SK-N-SH (cell line): ENCODE data around the gene SLC30A2. TPM values are rescaled to one million over a fixed set of nuclear protein-coding genes. Genes with fewer than 3 reads are reported as not detected.
A peak's percentile ranks its signal among the peaks of the same experiment; 100 is the strongest.

Source experiments
- CTCF ChIA-PET: fragments of 300-600, 350-600 bp; formaldehyde crosslinking; extraction: SDS; loops from one replicate; lab custom pipeline; 2021; lab: Yijun Ruan, JAX
- POLR2A ChIA-PET: fragments of 350-600 bp; sonication (Branson Sonifier 250); formaldehyde crosslinking; extraction: SDS; loops from one replicate; lab custom pipeline; 2020; ENCODE audit warnings: antibody characterized with exemption, inconsistent platforms; lab: Yijun Ruan, JAX
- DNase-seq: peaks from one replicate; pipeline ENCODE4 v3.0.0; 2012
- H2AFZ ChIP-seq: fragments of 200-600 bp; sonication (generic); 2 replicates; pipeline ENCODE4 v1.8.1; 2016; ENCODE audit warnings: antibody characterized with exemption, mild to moderate bottlenecking, low read depth
- H3F3A ChIP-seq: fragments of 200-600 bp; sonication (generic); replicated peaks from 2 replicates; pipeline ENCODE3; 2016; ENCODE audit warnings: antibody characterized with exemption, mild to moderate bottlenecking; ENCODE audit not compliant: insufficient read depth
- H3K27ac ChIP-seq, 2 experiments: fragments of 200-500 bp in 1 of 2; fragments of 200-600 bp in 1 of 2; sonication (Bioruptor generic) in 1 of 2; sonication (generic), shearing (Covaris generic) in 1 of 2; 2 replicates each; pipeline versions ENCODE4 v1.5.1 to v1.6.1; 2014 to 2016; ENCODE audit warnings: low read depth in 2 of 2, inconsistent platforms in 1 of 2, low read length in 1 of 2, mild to moderate bottlenecking in 1 of 2, mixed read lengths in 1 of 2
- H3K27me3 ChIP-seq: fragments of 200-600 bp; sonication (generic), shearing (Covaris generic); 2 replicates; pipeline ENCODE4 v1.6.1; 2016; ENCODE audit warnings: mixed run types; ENCODE audit not compliant: insufficient read depth
- H3K36me3 ChIP-seq, 2 experiments: fragments of 200-500 bp in 1 of 2; fragments of 200-600 bp in 1 of 2; sonication (Bioruptor generic) in 1 of 2; sonication (generic) in 1 of 2; replicated peaks in 1 of 2; 2 replicates each; pipeline versions ENCODE3 to v1.5.1; 2014 to 2016; ENCODE audit warnings: low read length in 1 of 2, mild to moderate bottlenecking in 1 of 2; ENCODE audit not compliant: insufficient read depth in 2 of 2, control insufficient read depth in 1 of 2
- H3K4me1 ChIP-seq, 2 experiments: fragments of 200-500 bp in 1 of 2; fragments of 200-600 bp in 1 of 2; sonication (Bioruptor generic) in 1 of 2; sonication (generic), shearing (Covaris generic) in 1 of 2; 2 replicates each; pipeline versions ENCODE4 v1.5.1 to v1.6.1; 2014 to 2016; ENCODE audit warnings: low read depth in 1 of 2, low read length in 1 of 2, mixed run types in 1 of 2; ENCODE audit not compliant: insufficient read depth in 2 of 2, control insufficient read depth in 1 of 2
- H3K4me2 ChIP-seq: fragments of 200-600 bp; sonication (generic), shearing (Covaris generic); 2 replicates; pipeline ENCODE4 v1.6.1; 2017; ENCODE audit warnings: mixed run types
- H3K4me3 ChIP-seq, 2 experiments: fragments of 200-500 bp in 1 of 2; fragments of 200-600 bp in 1 of 2; sonication (Bioruptor generic) in 1 of 2; sonication (generic), shearing (Covaris generic) in 1 of 2; 2 replicates each; pipeline versions ENCODE4 v1.5.1 to v1.8.1; 2014 to 2016; ENCODE audit warnings: low read depth in 2 of 2, inconsistent platforms in 1 of 2, low read length in 1 of 2, mild to moderate bottlenecking in 1 of 2, mixed read lengths in 1 of 2, moderate library complexity in 1 of 2
- H3K79me2 ChIP-seq: fragments of 200-600 bp; sonication (generic); 2 replicates; pipeline ENCODE4 v1.8.1; 2017; ENCODE audit warnings: mild to moderate bottlenecking; ENCODE audit not compliant: insufficient read depth
- H3K9ac ChIP-seq: fragments of 200-600 bp; sonication (generic); 2 replicates; pipeline ENCODE4 v1.6.1; 2017; ENCODE audit warnings: mixed run types
- H3K9me2 ChIP-seq: fragments of 200-600 bp; sonication (generic); 2 replicates; pipeline ENCODE4 v1.6.1; 2017; ENCODE audit warnings: mixed run types
- H3K9me3 ChIP-seq: fragments of 200-600 bp; sonication (generic); 2 replicates; pipeline ENCODE4 v1.6.1; 2017; ENCODE audit warnings: mixed run types, mild to moderate bottlenecking, moderate library complexity
- H4K20me1 ChIP-seq: fragments of 200-600 bp; sonication (generic); 2 replicates; pipeline ENCODE4 v1.6.1; 2017; ENCODE audit warnings: mild to moderate bottlenecking, mixed run types; ENCODE audit not compliant: insufficient read depth
- CHD2 ChIP-seq: fragments of 150-350 bp; IDR thresholded peaks from 2 replicates; pipeline ENCODE4 v1.6.1; 2018; ENCODE audit warnings: low read length; ENCODE audit not compliant: partially characterized antibody
- EP300 ChIP-seq, 2 experiments: IDR thresholded peaks; 2 replicates each; pipeline versions ENCODE4 v1.4.0 to v1.6.1; 2012; ENCODE audit warnings: borderline replicate concordance in 1 of 2, low read depth in 1 of 2, low read length in 1 of 2
- EZH2phosphoT487 ChIP-seq: fragments of 200-600 bp; sonication (generic); IDR thresholded peaks from 2 replicates; pipeline ENCODE4 v1.6.1; 2017; ENCODE audit warnings: low read depth, mixed run types, mild to moderate bottlenecking, antibody characterized with exemption, moderate library complexity, borderline replicate concordance
- FOSL2 ChIP-seq: IDR thresholded peaks from 2 replicates; pipeline ENCODE4 v1.4.0; 2012; ENCODE audit warnings: low read depth, mild to moderate bottlenecking, moderate library complexity, borderline replicate concordance
- FOXM1 ChIP-seq: IDR thresholded peaks from 2 replicates; pipeline ENCODE4 v1.4.0; 2012; ENCODE audit warnings: low read depth, mild to moderate bottlenecking
- MXI1 ChIP-seq: IDR thresholded peaks from 2 replicates; pipeline ENCODE4 v1.6.1; 2012; ENCODE audit warnings: mild to moderate bottlenecking, low read depth, low read length, improper control_type of control experiment
- NFIC ChIP-seq: IDR thresholded peaks from 2 replicates; pipeline ENCODE4 v1.4.0; 2012; ENCODE audit warnings: borderline replicate concordance
- RCOR1 ChIP-seq: fragments of 150-350 bp; IDR thresholded peaks from 2 replicates; pipeline ENCODE4 v1.6.1; 2017; ENCODE audit warnings: antibody characterized with exemption, low read length
- RFX5 ChIP-seq: IDR thresholded peaks from 2 replicates; pipeline ENCODE4 v1.6.1; 2012; ENCODE audit warnings: mild to moderate bottlenecking, improper control_type of control experiment, low read length
- SIN3A ChIP-seq: IDR thresholded peaks from 2 replicates; pipeline ENCODE4 v1.6.1; 2012; ENCODE audit warnings: low read depth, mild to moderate bottlenecking, low read length, moderate library complexity, borderline replicate concordance
- SMC3 ChIP-seq: IDR thresholded peaks from 2 replicates; pipeline ENCODE4 v1.6.1; 2012; ENCODE audit warnings: low read depth, low read length, improper control_type of control experiment
- TAF1 ChIP-seq: IDR thresholded peaks from 2 replicates; pipeline ENCODE4 v1.6.1; 2012; ENCODE audit warnings: low read depth, mild to moderate bottlenecking, low read length, moderate library complexity, borderline replicate concordance
- TEAD4 ChIP-seq: IDR thresholded peaks from 2 replicates; pipeline ENCODE4 v1.4.0; 2012; ENCODE audit warnings: mild to moderate bottlenecking, borderline replicate concordance; ENCODE audit not compliant: insufficient read depth
- YY1 ChIP-seq: IDR thresholded peaks from 2 replicates; pipeline ENCODE4 v1.4.0; 2012; ENCODE audit warnings: low read depth, mild to moderate bottlenecking
- WGBS: methylation state at CpG from one replicate; pipeline ENCODE4 v1.1.6; 2017; ENCODE audit warnings: low lambda C conversion rate; 5-methylcytosine and 5-hydroxymethylcytosine counted together
- polyA plus RNA-seq, 3 experiments: library from polyadenylated mRNA; depleted of rRNA; stranded (reverse); fragments of >200 nt; gene quantifications; 2 replicates each; pipeline ENCODE4 v1.2.3, GENCODE V29; 2012
- TF ChIP-seq, protein P1 (sequence below): fragments of 150-350 bp; IDR thresholded peaks from 2 replicates; pipeline ENCODE4 v1.6.1; 2017; ENCODE audit warnings: antibody characterized with exemption, low read length, low read depth, borderline replicate concordance
- TF ChIP-seq, protein P2 (sequence below): fragments of 200-600 bp; sonication (generic); IDR thresholded peaks from 2 replicates; pipeline ENCODE4 v1.6.1; 2017; ENCODE audit warnings: antibody characterized with exemption, mild to moderate bottlenecking, moderate library complexity
- TF ChIP-seq, protein P3 (sequence below): IDR thresholded peaks from 2 replicates; pipeline ENCODE4 v1.4.0; 2012; ENCODE audit warnings: low read depth
- TF ChIP-seq, protein P4 (sequence below): IDR thresholded peaks from 2 replicates; pipeline ENCODE4 v1.4.0; 2012; ENCODE audit warnings: low read depth, borderline replicate concordance

Gene SLC30A2
- polyA plus RNA-seq, 1 of the 3 experiments (the other 2 are of a cell fraction): not detected

DNA sequence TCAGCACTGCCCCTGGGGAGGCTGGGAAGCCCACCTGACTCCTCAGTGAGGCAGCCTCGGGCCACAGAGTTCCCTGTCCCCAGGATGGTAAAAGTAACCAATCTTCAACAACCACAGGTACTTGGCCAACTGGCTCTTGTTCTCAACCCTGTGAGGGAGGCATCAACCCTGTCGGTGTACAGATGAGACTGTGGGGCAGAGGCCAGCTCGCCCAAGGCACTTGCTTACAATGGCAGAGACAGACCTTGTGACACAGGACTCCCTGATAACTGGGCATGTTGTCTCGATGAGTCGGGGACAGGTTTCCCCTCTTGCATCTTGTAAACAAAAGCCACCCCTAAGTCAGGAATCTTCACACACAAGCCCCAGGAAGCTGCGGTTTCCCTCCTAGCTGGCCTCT is 8.0 kb downstream of the SLC30A2 start:
- no peaks in the 10 kb centered on the region for H3K79me2 ChIP-seq
- H2AFZ ChIP-seq: no peak overlapping the region
- peaks cover 18% of the 10 kb centered on the region; the same call in 1 of the 2 replicates for H3K27me3 ChIP-seq
- H3K9me3 ChIP-seq: no peaks in the 10 kb centered on the region
- H3K27ac ChIP-seq: no peak overlapping the region
- H3F3A ChIP-seq: peaks cover 4% of the 10 kb centered on the region
- H3K4me1 ChIP-seq: peaks cover 0 to 12% of the 10 kb centered on the region in 2 experiments; a peak in 1 of 4 replicates
- H3K4me2 ChIP-seq: no peak overlapping the region
- no peaks in the 10 kb centered on the region for H4K20me1 ChIP-seq
- CTCF ChIA-PET: interaction anchor here (1.2 to 1.5 kb wide), 3 partner anchors 107 to 357 kb away, joined by 3 read pairs; partner anchors contain the start of gene ZNF593
- POLR2A ChIA-PET: no interaction called here
- no peak overlapping the region for H3K9ac ChIP-seq
- no peak overlapping the region for H3K4me3 ChIP-seq
- no peak for DNase-seq
- 82% methylated on average over 5 of the region's 6 CpGs for WGBS
- H3K9me2 ChIP-seq: no peaks in the 10 kb centered on the region
- TF ChIP-seq, protein P1, sequence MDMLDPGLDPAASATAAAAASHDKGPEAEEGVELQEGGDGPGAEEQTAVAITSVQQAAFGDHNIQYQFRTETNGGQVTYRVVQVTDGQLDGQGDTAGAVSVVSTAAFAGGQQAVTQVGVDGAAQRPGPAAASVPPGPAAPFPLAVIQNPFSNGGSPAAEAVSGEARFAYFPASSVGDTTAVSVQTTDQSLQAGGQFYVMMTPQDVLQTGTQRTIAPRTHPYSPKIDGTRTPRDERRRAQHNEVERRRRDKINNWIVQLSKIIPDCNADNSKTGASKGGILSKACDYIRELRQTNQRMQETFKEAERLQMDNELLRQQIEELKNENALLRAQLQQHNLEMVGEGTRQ: no peak
- TF ChIP-seq TEAD4: no peak
- H3K36me3 ChIP-seq: no peaks in the 10 kb centered on the region

DNA sequence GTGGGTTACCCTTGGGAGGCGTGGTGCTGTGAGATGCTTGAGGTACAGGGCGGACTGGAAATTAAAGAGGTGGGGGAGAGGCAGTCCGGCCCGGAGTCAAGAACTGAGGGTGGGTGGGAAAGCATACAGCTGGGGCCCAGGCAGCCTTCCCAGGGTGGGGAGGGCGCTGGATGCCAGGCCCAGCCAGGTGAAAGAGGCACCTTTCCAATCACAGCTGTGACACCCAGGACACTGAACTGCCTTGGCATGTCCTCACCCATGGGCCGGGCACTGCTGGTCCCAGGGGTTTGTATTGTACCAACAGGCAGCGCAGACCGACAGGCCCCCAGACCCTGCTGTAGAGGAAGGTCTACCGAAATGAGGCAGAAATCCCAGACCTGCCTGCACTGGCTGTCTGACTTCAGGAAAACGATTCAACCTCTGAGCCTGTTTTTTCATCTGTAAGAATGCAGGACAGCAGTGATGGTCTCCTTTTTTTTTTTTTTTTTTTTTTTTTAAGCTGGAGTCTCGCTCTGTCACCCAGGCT is 9.1 kb downstream of the SLC30A2 start:
- peak overlapping the region; percentile 98; the same call in 1 of the 2 replicates for H3K4me2 ChIP-seq

More for the DNA sequence above, 9.1 kb downstream of the SLC30A2 start:
- Histone ChIP-seq H3K9me2 (no peaks in the 10 kb centered on the region), H3K9me3 (no peaks in the 10 kb centered on the region), H3K27me3 (peaks cover 7% of the 10 kb centered on the region; the same call in 1 of the 2 replicates), H3K27ac (no peak overlapping the region), H3K9ac (no peak overlapping the region), H3K79me2 (no peaks in the 10 kb centered on the region), H3K36me3 (no peaks in the 10 kb centered on the region), H2AFZ (no peak overlapping the region), H3F3A (peaks cover 4% of the 10 kb centered on the region), H4K20me1 (no peaks in the 10 kb centered on the region), H3K4me1 (peaks cover 0 to 12% of the 10 kb centered on the region in 2 experiments; a peak in 1 of 4 replicates), H3K4me3 (no peak overlapping the region)
- POLR2A ChIA-PET: interaction anchor here (2.1 kb wide), 1 partner anchor 15 kb away, joined by 13 read pairs; the partner anchor contains the start of gene EXTL1
- DNase-seq: no peak
- WGBS: 52% methylated on average over 6 of the region's 11 CpGs
- CTCF ChIA-PET: interaction anchor here (0.6 to 4.1 kb wide), 25 partner anchors 8 to 381 kb away, joined by 3 to 58 read pairs (median 6); partner anchors contain the start of genes CEP85, EXTL1 and SLC30A2
- TF ChIP-seq MXI1: no peak
- no peak for TF ChIP-seq SIN3A
- TF ChIP-seq FOSL2: no peak
- no peak for TF ChIP-seq FOXM1
- no peak for TF ChIP-seq NFIC
- TF ChIP-seq, protein P2, sequence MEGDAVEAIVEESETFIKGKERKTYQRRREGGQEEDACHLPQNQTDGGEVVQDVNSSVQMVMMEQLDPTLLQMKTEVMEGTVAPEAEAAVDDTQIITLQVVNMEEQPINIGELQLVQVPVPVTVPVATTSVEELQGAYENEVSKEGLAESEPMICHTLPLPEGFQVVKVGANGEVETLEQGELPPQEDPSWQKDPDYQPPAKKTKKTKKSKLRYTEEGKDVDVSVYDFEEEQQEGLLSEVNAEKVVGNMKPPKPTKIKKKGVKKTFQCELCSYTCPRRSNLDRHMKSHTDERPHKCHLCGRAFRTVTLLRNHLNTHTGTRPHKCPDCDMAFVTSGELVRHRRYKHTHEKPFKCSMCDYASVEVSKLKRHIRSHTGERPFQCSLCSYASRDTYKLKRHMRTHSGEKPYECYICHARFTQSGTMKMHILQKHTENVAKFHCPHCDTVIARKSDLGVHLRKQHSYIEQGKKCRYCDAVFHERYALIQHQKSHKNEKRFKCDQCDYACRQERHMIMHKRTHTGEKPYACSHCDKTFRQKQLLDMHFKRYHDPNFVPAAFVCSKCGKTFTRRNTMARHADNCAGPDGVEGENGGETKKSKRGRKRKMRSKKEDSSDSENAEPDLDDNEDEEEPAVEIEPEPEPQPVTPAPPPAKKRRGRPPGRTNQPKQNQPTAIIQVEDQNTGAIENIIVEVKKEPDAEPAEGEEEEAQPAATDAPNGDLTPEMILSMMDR: no peak
- no peak for TF ChIP-seq SMC3
- no peak for TF ChIP-seq TAF1
- TF ChIP-seq EZH2phosphoT487: no peak
- TF ChIP-seq RCOR1: no peak
- TF ChIP-seq YY1: no peak
- no peak for TF ChIP-seq RFX5
- TF ChIP-seq, protein P3, sequence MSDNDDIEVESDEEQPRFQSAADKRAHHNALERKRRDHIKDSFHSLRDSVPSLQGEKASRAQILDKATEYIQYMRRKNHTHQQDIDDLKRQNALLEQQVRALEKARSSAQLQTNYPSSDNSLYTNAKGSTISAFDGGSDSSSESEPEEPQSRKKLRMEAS: no peak
- TF ChIP-seq EP300 (IDR thresholded peaks at IDR 0.05; ENCODE audit: borderline replicate concordance in 1 of 2, low read depth in 1 of 2, low read length in 1 of 2): no peak
- no peak for TF ChIP-seq CHD2
- TF ChIP-seq, protein P4, sequence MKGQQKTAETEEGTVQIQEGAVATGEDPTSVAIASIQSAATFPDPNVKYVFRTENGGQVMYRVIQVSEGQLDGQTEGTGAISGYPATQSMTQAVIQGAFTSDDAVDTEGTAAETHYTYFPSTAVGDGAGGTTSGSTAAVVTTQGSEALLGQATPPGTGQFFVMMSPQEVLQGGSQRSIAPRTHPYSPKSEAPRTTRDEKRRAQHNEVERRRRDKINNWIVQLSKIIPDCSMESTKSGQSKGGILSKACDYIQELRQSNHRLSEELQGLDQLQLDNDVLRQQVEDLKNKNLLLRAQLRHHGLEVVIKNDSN: no peak
